Activated CD8-positive, alpha-beta memory T cell treated with anti-CD3 and anti-CD28 coated beads for 48 hours (primary cell): ENCODE data around the gene RCAN2.

ENCODE experiments used
- DNase-seq, 3 experiments: peaks; one replicate each; pipeline ENCODE4 v3.0.0-alpha.2; 2020; ENCODE audit warnings: low read depth in 2 of 3, low spot score in 2 of 3

Gene RCAN2

GRCh38 chr6:46491628-46492547 is 639 bp upstream of the RCAN2 start:
- DNase-seq = peak in 2 of 3 experiments; percentile 1 to 3

GRCh38 chr6:46490425-46491200 is 636 bp downstream of the RCAN2 start:
- DNase-seq = no peak

DNA sequence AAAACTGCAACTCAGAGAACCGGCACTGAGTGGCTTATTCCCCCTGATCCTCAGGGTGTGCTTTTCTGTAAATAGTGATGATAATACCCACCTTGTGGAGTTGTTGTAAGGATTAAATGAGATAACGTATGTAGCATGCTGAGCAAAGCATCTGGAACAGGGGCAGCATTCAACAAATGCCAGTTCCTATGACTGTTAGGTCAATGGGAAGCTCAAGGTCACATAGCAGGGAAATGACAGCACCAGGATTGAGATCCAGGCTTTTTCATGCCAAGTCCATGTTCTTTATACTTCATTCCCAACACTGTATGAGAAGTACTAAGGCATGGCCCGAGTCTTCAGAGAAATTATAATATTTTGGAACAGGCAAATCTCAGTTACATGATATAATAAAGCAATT is 5.1 kb downstream of the RCAN2 start:
- no peak for DNase-seq

DNA sequence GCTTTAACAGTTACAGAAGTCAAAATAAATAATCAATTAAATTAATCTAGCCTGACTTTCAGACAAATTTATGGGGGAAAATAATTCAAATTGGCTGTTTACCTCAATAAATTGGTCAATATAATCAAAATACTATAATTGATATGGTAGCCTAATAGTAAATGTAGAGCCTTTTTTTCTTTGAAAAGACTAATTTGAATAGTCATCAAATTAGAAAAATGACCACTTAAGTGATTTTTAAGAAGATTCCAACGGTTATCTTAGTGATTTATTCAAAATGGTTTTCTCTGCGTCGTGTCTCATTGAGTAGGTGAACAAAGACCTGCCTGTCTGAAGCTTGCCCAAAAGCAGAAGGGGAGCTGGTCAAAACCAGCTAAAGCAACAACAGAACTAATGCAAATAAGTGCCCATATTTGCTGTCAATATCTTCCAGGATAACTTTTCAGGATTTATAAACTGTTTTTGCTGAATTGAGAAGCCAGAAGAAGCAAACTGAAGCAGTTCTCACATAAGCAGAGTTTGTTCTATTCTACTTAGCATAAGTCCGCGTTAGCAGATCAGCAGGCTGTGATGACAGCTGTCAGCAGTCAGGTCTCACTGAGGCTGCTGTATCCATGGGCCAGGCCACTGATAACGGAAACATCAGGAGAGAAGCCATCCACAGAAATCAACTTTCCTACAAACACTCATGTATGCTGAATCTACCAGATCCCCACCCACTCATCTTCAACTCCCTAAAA is 7.0 kb downstream of the RCAN2 start:
- no peak for DNase-seq

DNA sequence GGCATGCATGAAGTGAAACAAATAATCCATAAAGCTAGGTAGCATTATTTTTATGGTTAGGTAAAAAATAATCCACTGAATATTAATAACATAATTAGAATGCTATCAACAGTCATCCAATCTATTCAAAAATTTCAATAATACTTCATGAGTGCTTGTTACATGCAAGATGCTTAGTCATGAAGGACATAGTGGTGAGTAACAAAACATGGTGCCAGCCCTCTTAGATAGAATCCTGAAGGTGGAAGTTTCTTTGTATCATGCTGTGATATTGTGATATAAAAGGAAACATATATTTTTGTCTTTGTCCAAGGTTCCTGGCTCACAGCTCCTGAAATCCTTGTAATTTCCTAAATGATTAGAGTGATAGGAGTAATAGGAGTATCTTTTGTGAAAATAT is 14.9 kb downstream of the RCAN2 start:
- DNase-seq = no peak

- no peak for DNase-seq
Measured at GRCh38 chr6:46473881-46474280, 17.4 kb downstream of the RCAN2 start.

GRCh38 chr6:46472243-46472642 is 19.0 kb downstream of the RCAN2 start:
- DNase-seq = no peak

DNA sequence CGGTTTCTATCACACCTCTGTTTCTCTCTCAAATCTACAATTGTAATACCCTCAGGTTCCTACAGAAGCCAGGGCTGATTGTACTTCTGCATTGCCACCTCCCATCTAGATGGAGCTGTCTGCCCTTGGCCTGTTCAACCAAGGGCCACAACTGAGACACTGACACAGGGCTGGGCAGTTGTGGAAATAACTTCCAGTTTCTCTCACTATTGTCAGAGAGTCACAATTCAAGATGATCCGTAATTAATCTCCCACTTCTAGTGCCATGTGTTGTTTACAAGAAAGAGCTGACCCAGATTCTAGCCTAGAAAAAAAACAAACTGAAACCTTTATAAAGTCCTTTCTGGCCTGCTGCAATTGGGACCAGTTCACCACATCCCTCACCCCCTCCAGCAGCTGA is 22.2 kb downstream of the RCAN2 start:
- DNase-seq = no peak

GRCh38 chr6:46468403-46469010 is 22.7 kb downstream of the RCAN2 start:
- no peak for DNase-seq

DNA sequence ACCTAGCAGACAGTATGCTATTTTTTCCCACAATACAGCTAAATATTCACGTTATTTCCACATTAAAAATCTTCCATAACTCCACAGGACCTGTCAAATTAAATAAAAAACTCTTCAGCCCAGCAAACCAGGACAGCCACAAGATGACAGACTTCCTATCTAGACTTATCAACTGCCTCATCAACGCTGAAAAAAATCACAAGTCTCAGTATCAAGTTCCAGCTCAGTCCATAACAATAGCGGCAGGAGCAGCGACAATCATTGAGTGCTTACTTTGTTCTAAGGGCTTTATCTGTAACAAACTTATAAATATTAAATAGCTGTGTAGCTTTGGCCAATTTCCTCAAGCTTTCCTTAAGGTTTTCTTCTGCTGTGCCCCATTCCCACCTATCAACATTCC is 24.7 kb downstream of the RCAN2 start:
- no peak for DNase-seq

GRCh38 chr6:46465294-46466165 is 25.7 kb downstream of the RCAN2 start:
- DNase-seq = no peak

- no peak for DNase-seq
Measured at GRCh38 chr6:46456297-46456696, 35.0 kb downstream of the RCAN2 start.

DNA sequence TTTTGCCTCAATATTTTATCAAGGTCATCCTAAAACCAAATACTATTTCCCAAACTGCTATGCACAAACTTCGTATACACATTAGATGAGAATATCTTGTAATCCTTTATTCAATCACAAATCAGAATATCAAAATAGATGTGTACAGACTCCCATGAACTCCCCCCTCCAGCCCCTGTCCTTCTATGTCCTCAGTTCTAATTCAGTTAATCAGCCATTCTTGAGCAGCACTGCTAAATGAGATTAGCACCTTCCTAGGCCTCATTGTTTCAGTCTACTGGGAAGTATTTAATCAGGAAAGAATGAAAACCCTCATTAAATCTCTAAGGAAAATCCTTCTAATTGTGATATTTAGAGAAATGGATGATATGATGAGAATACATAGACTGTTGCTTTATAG is 36.6 kb downstream of the RCAN2 start:
- no peak for DNase-seq

DNA sequence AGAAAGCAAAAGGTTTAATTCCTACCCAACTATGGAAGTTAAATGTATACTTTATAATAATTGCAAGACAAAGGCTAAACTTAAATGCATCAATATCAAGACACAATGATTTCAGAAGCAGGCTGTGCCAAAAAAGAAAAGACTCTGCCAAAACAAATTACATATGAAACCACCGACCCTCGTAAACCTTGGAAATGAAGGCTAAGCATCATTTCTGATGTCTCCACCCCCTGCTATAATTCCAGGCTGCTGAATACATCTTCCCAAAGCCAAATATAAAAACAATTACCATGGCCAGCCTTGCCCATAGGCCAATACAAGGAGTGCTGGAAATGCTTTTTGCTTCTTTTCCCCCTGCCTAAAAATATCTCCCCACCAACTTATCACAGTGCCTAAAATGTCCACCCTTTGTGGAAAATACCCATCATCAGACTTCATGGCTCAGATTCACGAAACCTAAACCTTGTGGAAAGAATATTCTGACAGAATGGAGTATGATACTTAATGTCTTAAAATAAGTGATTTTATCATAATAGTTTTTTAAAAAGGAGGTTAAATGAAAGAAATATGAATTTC is 37.4 kb downstream of the RCAN2 start:
- no peak for DNase-seq

GRCh38 chr6:46453216-46453615 is 38.0 kb downstream of the RCAN2 start:
- DNase-seq = no peak

- DNase-seq = no peak
Measured at GRCh38 chr6:46452312-46452917, 38.8 kb downstream of the RCAN2 start.

DNA sequence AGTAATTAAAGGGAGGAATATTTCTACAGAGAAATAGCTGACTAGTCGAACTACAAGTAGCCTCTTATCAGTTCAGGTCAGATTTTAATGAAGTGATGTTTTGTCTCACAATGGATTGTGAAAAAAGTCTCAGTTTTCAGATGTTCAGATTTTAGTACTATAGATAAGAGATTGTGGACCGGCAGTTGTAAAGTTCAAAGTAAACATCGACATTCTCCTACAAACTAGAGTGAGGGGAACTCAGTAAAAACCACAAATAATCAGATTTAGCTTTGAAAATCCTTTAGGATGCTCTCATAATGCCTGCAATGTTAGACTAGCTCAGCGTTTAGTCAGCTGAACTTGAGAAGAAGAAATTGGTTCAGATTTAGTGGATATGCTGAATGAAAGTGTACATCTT is 39.9 kb downstream of the RCAN2 start:
- DNase-seq = no peak

- no peak for DNase-seq
Measured at GRCh38 chr6:46444772-46445454, 46.3 kb downstream of the RCAN2 start.

GRCh38 chr6:46443623-46444022 is 47.6 kb downstream of the RCAN2 start:
- no peak for DNase-seq
